Measurements from ENCODE around the gene DNAJC17. TPM values are rescaled to one million over a fixed set of nuclear protein-coding genes. Genes with fewer than 3 reads are reported as not detected.

The DNAJC17 gene
- total and polyA plus RNA-seq, 2 of the 13 experiments (the other 11 are each of a cell fraction or from before 2014, with no cell fraction given): 22.2 to 26.5 TPM

GRCh38 chr15:40762919-40763800 lies 44.1 kb downstream of the DNAJC17 start:
- Histone ChIP-seq H3K4me3 (replicated peaks in 1 of 3; ENCODE audit: insufficient read depth in 1 of 3, low read depth in 2 of 3, low read length in 3 of 3) (peak overlapping the region; percentile 55 to 81 (median 74); a peak in 5 of 6 replicates), H3K9me3 (ENCODE audit: low read length) (no peaks in the 10 kb centered on the region), H3K79me2 (ENCODE audit: insufficient read depth, low read length) (peaks cover 11% of the 10 kb centered on the region), H3K4me2 (ENCODE audit: low read depth, low read length) (peak overlapping the region; percentile 83), H3K9ac (ENCODE audit: insufficient read depth, low read depth, low read length) (peak overlapping the region; percentile 89), H3K27ac (ENCODE audit: extremely low read length, insufficient read depth, low read length) (peak overlapping the region; percentile 100), H3K27me3 (ENCODE audit: control insufficient read depth in 1 of 2, insufficient read depth in 2 of 2, low read length in 2 of 2) (no peaks in the 10 kb centered on the region), H2AFZ (ENCODE audit: low read length) (no peak overlapping the region), H3K36me3 (replicated peaks in 1 of 2; ENCODE audit: control insufficient read depth in 1 of 2, insufficient read depth in 2 of 2, low read length in 2 of 2) (peaks cover 3 to 14% of the 10 kb centered on the region in 2 experiments; a peak in 4 of 5 replicates), H4K20me1 (ENCODE audit: insufficient read depth, low read length) (no peaks in the 10 kb centered on the region), H3K4me1 (ENCODE audit: insufficient read depth, low read length) (peaks cover 59% of the 10 kb centered on the region)
- intact Hi-C loops (cut with micrococcal nuclease; ENCODE audit: unreplicated experiment) (loop anchor here (5.0 kb wide), 1 partner anchor 196 kb away; the partner anchor contains the start of genes CCDC32 and RPUSD2), in situ Hi-C loops (cut with HindIII; ENCODE audit: extremely low pct_ligation_motif_present, low pct_unique_long_range_greater_than_20kb) (no loop called here)
- WGBS (ENCODE audit: low lambda C conversion rate): 47% methylated on average over 33 of the region's 55 CpGs
- peak; percentile 85 for DNase-seq (ENCODE audit: low spot score)
- peak; percentile 60 for FAIRE-seq
- TSS peak; percentile 87 for BruUV-seq (replicated peaks)
- CTCF ChIA-PET (ENCODE audit: low intra/inter-chr PET ratio, low total read pairs): interaction anchor here (1.7 kb wide), 1 partner anchor 19 kb away, joined by 4 read pairs; no protein-coding TSS in a partner anchor
- POLR2A ChIA-PET: interaction anchor here (0.5 to 2.1 kb wide), 13 partner anchors 9 to 131 kb away, joined by 3 to 16 read pairs (median 3); partner anchors contain the start of genes DNAJC17, RAD51, VPS18 and ZFYVE19
- peak; percentile 44 for ATAC-seq
- TF ChIP-seq PRDM15 (CRISPR knock-in tag; IDR thresholded peaks at IDR 0.05): no peak
- no peak for TF ChIP-seq GMEB2 (CRISPR knock-in tag; IDR thresholded peaks at IDR 0.05; ENCODE audit: low read depth)
- peak; percentile 36; the same call in 1 of the 2 replicates for TF ChIP-seq POGK (CRISPR knock-in tag; conservative IDR thresholded peaks at IDR 0.05)
- TF ChIP-seq ZNF337 (CRISPR knock-in tag; IDR thresholded peaks at IDR 0.05; ENCODE audit: borderline replicate concordance, low read depth): peak; percentile 69; the same call in 1 of the 2 replicates
- no peak for TF ChIP-seq ZNF17 (CRISPR knock-in tag; IDR thresholded peaks at IDR 0.05)
- no peak for TF ChIP-seq ZBTB7A (CRISPR knock-in tag; IDR thresholded peaks at IDR 0.05)
- no peak for TF ChIP-seq PBX3 (CRISPR knock-in tag; IDR thresholded peaks at IDR 0.05; ENCODE audit: borderline replicate concordance)
- TF ChIP-seq ZNF572 (CRISPR knock-in tag; IDR thresholded peaks at IDR 0.05): no peak
- TF ChIP-seq ZNF550 (CRISPR knock-in tag; IDR thresholded peaks at IDR 0.05; ENCODE audit: borderline replicate concordance): no peak
- TF ChIP-seq TERF1 (CRISPR knock-in tag; IDR thresholded peaks at IDR 0.05): no peak
- no peak for TF ChIP-seq SOX5 (CRISPR knock-in tag; IDR thresholded peaks at IDR 0.05; ENCODE audit: borderline replicate concordance)
- TF ChIP-seq HOXA7 (CRISPR knock-in tag; IDR thresholded peaks at IDR 0.05): no peak

All from HepG2 (cell line).